ENCODE results near the gene ZNF8. TPM values are rescaled to one million over a fixed set of nuclear protein-coding genes. Genes with fewer than 3 reads are reported as not detected.
"Not testable (repeated sequence)": the region's sequence is repeated elsewhere in the genome, so short reads cannot be mapped to it uniquely, and the experiment has no call there.

ZNF8 gene
- total RNA-seq, 1 experiment from 2014 or later: 4.3 TPM

- no peak for DNase-seq (ENCODE audit: low read depth)
Measured at GRCh38 chr19:58296104-58296503, 17.3 kb downstream of the ZNF8 start.

DNA sequence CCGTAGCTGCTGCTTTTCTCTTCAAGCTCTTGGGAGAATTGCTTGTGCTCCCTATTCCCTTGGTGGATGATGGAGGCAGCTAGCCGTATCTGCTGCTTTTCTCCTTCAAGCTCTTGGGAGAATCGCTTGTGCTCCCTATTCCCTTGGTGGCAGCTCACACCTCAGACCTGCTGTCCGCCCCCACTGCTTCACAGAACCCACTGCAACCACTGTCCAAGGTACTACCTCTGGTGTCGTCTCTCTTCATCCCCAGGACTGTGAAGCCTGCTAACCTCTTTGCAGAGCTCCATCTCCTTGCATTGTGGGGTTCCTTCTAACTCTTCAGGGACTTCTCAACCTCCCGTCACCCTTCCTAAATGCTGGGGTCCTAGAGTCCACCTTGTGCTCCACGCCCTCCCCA lies 21.9 kb downstream of the ZNF8 start:
- no peak for DNase-seq (ENCODE audit: low read depth)

- no peak for DNase-seq (ENCODE audit: low read depth)
Measured at GRCh38 chr19:58304255-58304654, 25.5 kb downstream of the ZNF8 start.

DNA sequence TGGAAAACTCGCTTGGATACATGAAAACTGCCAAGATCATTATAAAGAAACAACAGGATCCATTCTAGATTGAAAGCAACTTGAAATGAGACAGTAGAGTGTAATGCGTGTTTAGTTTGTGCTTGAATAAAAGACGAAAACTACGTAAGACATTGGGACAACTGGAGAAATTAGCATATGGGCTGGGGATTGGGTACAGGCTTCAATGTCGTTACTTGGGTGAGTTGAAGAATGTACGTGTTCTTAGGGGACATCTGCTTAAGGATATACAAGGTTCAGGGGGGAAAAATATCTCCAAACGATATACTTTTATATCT lies 26.0 kb downstream of the ZNF8 start:
- DNase-seq (ENCODE audit: low read depth): no peak

GRCh38 chr19:58305065-58305931 lies 26.5 kb downstream of the ZNF8 start, which contains the start of gene ERVK3-1:
Gene ERVK3-1, plus strand, starts transcription at chr19:58305377. Its CDS starts 6,792 bp downstream, at chr19:58312169.
- DNase-seq (ENCODE audit: low read depth): peak; percentile 99

DNA sequence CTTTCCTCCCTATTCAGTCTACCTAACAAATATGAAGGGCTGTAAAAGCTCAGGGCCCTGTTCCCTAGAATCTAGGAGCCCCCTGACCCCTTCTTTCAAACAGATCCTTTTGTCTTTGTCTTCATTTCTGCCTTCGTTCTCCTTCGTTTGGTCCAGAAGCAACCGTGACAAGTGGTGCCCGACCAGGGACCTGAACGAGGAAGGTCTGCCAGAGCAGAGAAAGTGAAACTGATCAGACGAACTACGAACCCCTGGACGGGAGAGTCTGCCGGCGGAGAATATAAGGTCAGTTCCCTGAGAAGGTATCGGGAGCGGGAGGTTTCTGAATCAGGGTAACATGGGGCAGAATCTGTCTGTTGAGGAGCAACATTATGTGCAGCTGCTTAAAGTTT lies 27.2 kb downstream of the ZNF8 start:
- DNase-seq (ENCODE audit: low read depth): peak; percentile 49

GRCh38 chr19:58307736-58308135 lies 29.0 kb downstream of the ZNF8 start:
- no peak for DNase-seq (ENCODE audit: low read depth)

DNA sequence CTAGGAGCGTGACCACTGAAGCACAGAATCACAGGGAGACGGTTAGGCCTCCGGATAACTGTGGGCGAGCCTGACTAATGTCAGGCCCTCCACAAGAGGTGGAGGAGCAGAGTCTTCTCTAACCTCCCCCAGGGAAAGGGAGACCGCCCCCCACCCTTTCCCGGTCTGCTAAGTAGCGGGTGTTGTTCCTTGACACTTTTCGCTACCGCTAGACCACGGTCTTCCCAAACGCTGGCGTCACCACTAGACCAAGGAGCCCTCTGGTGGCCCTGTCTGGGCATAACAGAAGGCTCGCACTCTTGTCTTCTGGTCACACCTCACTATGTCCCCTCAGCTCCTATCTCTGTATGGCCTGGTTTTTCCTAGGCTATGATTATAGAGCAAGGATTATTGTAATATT lies 31.9 kb downstream of the ZNF8 start:
- DNase-seq (ENCODE audit: low read depth): not testable (repeated sequence)

DNA sequence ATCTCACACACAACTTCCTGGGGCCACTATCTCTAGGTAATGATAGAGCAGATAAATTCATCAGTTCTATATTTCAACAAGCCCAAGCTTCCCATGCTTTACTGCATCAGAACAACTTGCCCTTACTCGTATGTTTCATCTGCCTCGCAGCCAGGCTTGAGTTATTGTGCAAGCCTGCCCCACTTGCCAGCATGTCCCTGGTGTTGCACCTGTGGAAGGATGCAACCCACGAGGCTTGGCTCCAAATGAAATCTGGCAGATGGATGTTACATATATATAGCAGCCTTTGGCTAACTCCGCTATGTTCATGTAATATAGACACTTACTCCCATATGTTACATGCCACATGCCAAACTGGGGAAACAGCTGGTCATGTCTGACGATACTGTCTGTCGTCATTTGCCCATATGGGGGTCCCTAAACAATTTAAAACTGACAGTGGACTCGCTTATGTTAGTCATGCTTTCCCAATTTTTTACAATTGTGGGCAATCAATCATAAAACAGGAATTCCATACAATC lies 32.6 kb downstream of the ZNF8 start:
- DNase-seq (ENCODE audit: low read depth): no peak

- no peak for DNase-seq (ENCODE audit: low read depth)
Measured at GRCh38 chr19:58315580-58315979, 36.8 kb downstream of the ZNF8 start.

- peak; percentile 53 for DNase-seq (ENCODE audit: low read depth)
Measured at GRCh38 chr19:58317476-58318072, 38.8 kb downstream of the ZNF8 start.

DNA sequence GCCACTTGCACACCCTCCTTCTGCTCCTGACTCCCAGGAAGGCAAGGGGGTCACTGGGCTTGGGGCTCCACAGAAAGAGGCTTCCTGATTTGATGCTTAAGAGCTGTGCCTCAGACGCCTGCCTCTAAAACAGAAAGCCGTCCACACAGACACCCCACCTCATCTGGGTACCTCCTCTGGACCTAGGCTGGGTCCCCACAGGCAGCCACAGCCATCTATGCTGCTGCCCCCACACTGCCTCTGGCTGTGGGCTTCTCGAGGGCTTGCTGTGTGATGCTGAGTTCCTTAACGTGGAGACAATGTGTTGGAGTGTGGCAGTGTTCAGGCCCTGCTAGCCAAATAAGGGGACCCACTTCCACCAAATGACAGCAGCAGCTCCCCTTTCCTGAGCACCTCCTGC lies 39.5 kb downstream of the ZNF8 start:
- DNase-seq (ENCODE audit: low read depth): no peak

- no peak for DNase-seq (ENCODE audit: low read depth)
Measured at GRCh38 chr19:58319241-58319640, 40.5 kb downstream of the ZNF8 start.

GRCh38 chr19:58325311-58326022 lies 46.7 kb downstream of the ZNF8 start:
- peak; percentile 17 for DNase-seq (ENCODE audit: low read depth)

DNA sequence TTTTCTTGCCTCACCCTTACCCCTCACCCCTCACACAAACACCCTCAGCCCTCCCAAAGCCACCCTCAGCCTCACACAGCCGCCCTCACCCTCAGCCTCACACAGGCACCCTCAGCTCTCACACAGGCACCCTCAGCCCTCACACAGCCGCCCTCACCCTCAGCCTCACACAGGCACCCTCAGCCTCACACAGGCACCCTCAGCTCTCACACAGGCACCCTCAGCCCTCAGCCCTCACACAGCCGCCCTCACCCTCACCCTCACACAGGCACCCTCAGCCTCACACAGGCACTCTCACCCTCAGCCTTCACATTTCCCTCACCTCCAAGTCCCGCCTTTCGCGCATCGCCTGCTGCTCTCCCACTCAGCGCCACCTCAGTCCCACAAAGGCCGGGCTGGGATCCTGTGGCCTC lies 47.8 kb downstream of the ZNF8 start:
- DNase-seq (ENCODE audit: low read depth): no peak

DNA sequence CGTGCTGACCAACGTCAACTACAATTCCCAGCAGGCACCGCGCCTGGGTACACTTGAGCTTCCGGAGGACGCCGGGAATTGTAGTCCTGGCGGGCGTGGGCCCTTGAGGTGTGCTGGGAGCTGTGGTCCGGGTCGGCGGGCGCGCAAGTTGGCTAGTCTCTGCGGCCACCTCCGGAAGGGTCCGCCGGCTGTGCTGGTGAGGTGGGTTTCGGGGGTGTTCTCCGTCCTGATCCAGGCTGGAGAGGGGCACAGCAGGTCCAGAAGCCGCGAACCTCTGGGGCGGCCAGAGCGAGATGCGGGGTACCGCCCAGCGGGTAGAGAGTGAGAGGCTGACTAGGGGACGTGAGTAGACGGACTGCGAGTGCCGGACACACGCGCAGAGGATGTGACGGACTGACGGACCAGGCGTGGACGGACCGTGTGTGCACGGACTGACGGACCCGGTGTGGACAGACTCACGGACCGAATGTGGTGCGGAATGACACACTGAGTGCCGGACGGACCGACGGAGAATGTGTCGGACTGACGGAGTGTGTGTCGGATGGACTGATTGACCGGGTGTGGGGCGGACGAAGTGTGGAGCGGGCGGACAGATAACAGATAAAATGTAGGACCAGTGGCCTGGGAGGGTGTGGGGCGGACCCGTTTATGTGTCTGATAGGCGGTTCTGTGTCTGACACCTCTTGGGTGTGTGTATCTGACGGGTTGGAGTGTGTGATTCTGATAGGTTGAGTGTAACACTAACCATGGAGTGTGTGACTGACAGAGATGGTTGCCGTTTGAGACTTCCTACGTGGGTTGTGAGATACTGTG lies 48.4 kb downstream of the ZNF8 start, which contains the start of gene ZSCAN22:
Gene ZSCAN22 (plus strand): TSS at position 81 of the 813 bp plus-strand sequence. CDS start 7,809 bp downstream, outside the sequence.
- peak; percentile 97 for DNase-seq (ENCODE audit: low read depth)

DNA sequence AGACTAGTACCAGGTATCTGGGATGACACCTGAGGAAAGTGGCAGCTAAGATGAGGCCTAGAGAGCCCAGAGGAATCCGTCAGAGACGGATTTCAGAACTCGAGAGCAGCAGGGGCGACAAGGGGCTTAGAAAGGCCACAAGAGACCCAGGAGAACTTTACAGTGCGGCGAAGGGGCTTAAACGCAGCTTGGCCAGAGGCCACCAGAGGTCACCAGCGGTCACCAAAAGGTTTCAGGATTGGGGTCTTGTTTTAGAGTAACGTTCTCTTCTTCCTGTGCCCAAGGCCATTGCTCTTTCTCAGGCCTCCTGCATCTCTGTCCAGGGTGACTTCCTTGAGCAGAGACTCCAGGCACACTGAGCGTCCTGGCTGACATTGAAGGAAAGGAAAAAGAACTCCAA lies 50.2 kb downstream of the ZNF8 start:
- DNase-seq (ENCODE audit: low read depth): peak; percentile 16

DNA sequence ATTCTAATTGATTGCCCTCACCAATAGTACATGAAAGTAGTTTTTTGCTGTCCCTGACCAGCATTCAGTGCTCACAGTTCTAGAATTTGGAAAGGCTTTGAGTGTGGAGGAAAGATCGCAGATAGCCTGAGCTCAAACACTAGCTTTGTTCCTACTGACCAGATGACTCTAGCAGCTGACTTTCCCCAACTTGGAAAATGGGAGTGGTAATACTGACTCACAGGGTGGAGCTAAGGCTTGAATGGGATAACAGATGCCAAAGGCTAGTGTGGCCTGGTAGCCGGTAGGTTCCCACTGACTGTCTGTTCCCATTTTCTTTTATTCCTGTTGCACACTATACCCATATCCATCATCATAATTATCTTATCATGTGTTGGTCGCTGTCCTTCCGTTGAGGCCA lies 51.7 kb downstream of the ZNF8 start:
- peak; percentile 83 for DNase-seq (ENCODE audit: low read depth)

DNA sequence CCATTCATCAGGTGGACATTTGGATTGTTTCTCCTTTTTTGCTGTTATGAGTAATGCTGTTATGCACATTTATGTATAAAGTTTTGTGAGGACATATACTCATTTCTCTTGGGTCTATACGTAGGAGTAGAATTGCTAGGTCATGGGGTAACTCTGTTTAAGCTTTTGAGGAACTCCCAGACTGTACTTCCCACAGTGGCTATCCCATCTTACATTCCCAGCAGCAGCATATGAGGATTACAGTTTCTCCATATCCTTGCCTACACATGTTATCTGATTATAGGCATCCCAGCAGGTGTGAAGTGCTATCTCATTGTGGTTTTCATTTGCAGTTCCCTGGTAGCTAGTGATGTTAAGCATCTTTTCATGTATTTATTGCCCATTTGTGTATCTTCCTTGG lies 53.9 kb downstream of the ZNF8 start:
- no peak for DNase-seq (ENCODE audit: low read depth)

DNA sequence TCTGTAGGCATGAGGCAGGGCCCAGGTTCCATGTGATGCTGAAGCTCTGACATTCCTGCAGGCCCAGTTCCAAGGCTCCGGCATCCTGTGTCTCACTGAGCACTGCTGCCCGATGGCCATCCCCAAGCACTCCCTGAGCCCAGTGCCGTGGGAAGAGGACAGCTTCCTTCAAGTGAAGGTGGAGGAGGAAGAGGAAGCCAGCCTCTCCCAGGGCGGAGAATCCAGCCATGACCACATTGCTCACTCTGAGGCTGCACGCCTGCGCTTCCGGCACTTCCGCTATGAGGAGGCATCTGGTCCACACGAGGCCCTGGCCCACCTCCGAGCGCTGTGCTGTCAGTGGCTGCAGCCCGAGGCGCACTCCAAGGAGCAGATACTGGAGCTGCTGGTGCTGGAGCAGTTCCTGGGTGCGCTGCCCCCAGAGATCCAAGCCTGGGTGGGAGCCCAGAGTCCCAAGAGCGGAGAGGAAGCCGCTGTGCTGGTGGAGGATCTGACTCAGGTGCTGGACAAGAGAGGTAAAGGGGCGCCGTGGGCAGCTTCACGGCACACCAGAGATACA lies 56.0 kb downstream of the ZNF8 start:
- DNase-seq (ENCODE audit: low read depth): no peak

- DNase-seq (ENCODE audit: low read depth): no peak
Measured at GRCh38 chr19:58335630-58336029, 56.9 kb downstream of the ZNF8 start.

Data from RPMI7951 (cell line).